Measurements from ENCODE around the gene LRP8.

- TF ChIP-seq CTCF (optimal IDR thresholded peaks at IDR 0.05 in 1 of 3, IDR thresholded peaks at IDR 0.05 in 1 of 3, conservative IDR thresholded peaks at IDR 0.05 in 1 of 3; ENCODE audit: extremely low read depth in 1 of 3, insufficient read depth in 2 of 3, low read length in 3 of 3) (no peak), EZH2 (IDR thresholded peaks at IDR 0.05; ENCODE audit: low read length) (no peak)
These were observed 20.9 kb upstream of the LRP8 start for GRCh38 chr1:53348486-53349368.
